HepG2 (cell line): ENCODE results near the gene IKZF4. TPM values are rescaled to one million over a fixed set of nuclear protein-coding genes. Genes with fewer than 3 reads are reported as not detected.
A peak's percentile ranks its signal among the peaks of the same experiment; 100 is the strongest.

ENCODE experiments used
- HDAC1 ChIP-seq: sonication (generic); formaldehyde crosslinking; IDR thresholded peaks from 2 replicates; pipeline ENCODE4 v1.5.1; 2020; ENCODE audit warnings: mild to moderate bottlenecking, missing genetic modification reagents
- KDM5A ChIP-seq: fragments of 200-600 bp; sonication (generic); IDR thresholded peaks from 2 replicates; pipeline ENCODE4 v1.7.0; 2018; ENCODE audit warnings: antibody characterized with exemption, mild to moderate bottlenecking, low read length, borderline replicate concordance
- LRRFIP1 ChIP-seq: sonication (generic); formaldehyde crosslinking; conservative IDR thresholded peaks from 2 replicates; pipeline ENCODE4 v1.4.0; 2020; ENCODE audit warnings: missing genetic modification reagents
- MEF2D ChIP-seq: sonication (generic); formaldehyde crosslinking; IDR thresholded peaks from 2 replicates; pipeline ENCODE4 v1.5.1; 2020; ENCODE audit warnings: mild to moderate bottlenecking, missing genetic modification reagents
- PBX2 ChIP-seq: IDR thresholded peaks from 2 replicates; pipeline ENCODE4 v1.6.1; 2016; ENCODE audit warnings: control low read depth
- SP5 ChIP-seq: IDR thresholded peaks from 2 replicates; pipeline ENCODE4 v1.6.1; 2016; ENCODE audit warnings: low read depth, borderline replicate concordance
- TERF1 ChIP-seq: sonication (generic); formaldehyde crosslinking; IDR thresholded peaks from 2 replicates; pipeline ENCODE4 v1.8.0; 2022; ENCODE audit warnings: mild to moderate bottlenecking, missing genetic modification reagents, moderate library complexity
- ZBTB8A ChIP-seq: sonication (generic); formaldehyde crosslinking; IDR thresholded peaks from 2 replicates; pipeline ENCODE4 v1.4.0; 2020; ENCODE audit warnings: mild to moderate bottlenecking, low read depth, missing genetic modification reagents, borderline replicate concordance
- ZNF18 ChIP-seq: sonication (generic); formaldehyde crosslinking; IDR thresholded peaks from 2 replicates; pipeline ENCODE4 v1.8.0; 2022; ENCODE audit warnings: mild to moderate bottlenecking, missing genetic modification reagents; ENCODE audit not compliant: insufficient replicate concordance
- ZNF574 ChIP-seq: sonication (generic); formaldehyde crosslinking; IDR thresholded peaks from 2 replicates; pipeline ENCODE4 v1.4.0; 2020; ENCODE audit warnings: missing genetic modification reagents
- ZNF646 ChIP-seq: sonication (generic); formaldehyde crosslinking; IDR thresholded peaks from 2 replicates; pipeline ENCODE4 v1.9.0; 2021; ENCODE audit warnings: mild to moderate bottlenecking, missing genetic modification reagents
- ZNF772 ChIP-seq: sonication (generic); formaldehyde crosslinking; IDR thresholded peaks from 2 replicates; pipeline ENCODE4 v1.5.0; 2020; ENCODE audit warnings: mild to moderate bottlenecking, missing genetic modification reagents
- polyA plus RNA-seq, 8 experiments: library from polyadenylated mRNA; depleted of rRNA in 3 of 8; stranded (reverse) in 7 of 8; unstranded in 1 of 8; fragments of >200 nt; fragmentation: Illumina TruSeq in 4 of 8; extraction: Trizol in 4 of 8; gene quantifications; 2 replicates each; pipeline versions ENCODE4 v1.2.1 to v1.2.3, GENCODE V29; 2011 to 2016; ENCODE audit warnings: low read depth in 4 of 8, missing spikeins in 1 of 8, mixed read lengths in 1 of 8; ENCODE audit not compliant: insufficient read depth in 1 of 8
- total RNA-seq, 5 experiments: library from RNA; depleted of rRNA; stranded (reverse); fragments of >200 nt; fragmentation: Illumina TruSeq; extraction: Trizol; gene quantifications; 2 replicates each; pipeline ENCODE4 v1.2.3, GENCODE V29; 2016; ENCODE audit warnings: low read depth in 1 of 5

IKZF4 gene
- total and polyA plus RNA-seq, 2 of the 13 experiments (the other 11 are each of a cell fraction or from before 2014, with no cell fraction given), result 0.58 to 2.2 TPM

- TF ChIP-seq PBX2 (no peak), LRRFIP1 (CRISPR knock-in tag) (no peak), HDAC1 (CRISPR knock-in tag) (peak; percentile 57), ZNF646 (CRISPR knock-in tag) (no peak), KDM5A (peak; percentile 33; the same call in 1 of the 2 replicates), TERF1 (CRISPR knock-in tag) (no peak), SP5 (CRISPR knock-in tag) (peak; percentile 84), MEF2D (CRISPR knock-in tag) (0 out of 2 replicates have a peak, but pooled peaks have one; percentile 46), ZNF772 (CRISPR knock-in tag) (peak; percentile 54; the same call in 1 of the 2 replicates), ZNF18 (no peak), ZNF574 (peak; percentile 68), ZBTB8A (CRISPR knock-in tag) (0 out of 2 replicates have a peak, but pooled peaks have one; percentile 9)
Measured at GRCh38 chr12:56080556-56081138, 59.8 kb downstream of the IKZF4 start (continued).
